Body of pancreas (tissue), 4 donors: ENCODE results near the gene TMEM240.
"Not testable (repeated sequence)": the region's sequence is repeated elsewhere in the genome, so short reads cannot be mapped to it uniquely, and the experiment has no call there.

ENCODE experiments used
- CTCF ChIP-seq, 7 experiments: fragments of 450-650 bp in 4 of 7; fragments of 200-600 bp in 3 of 7; sonication (generic) in 3 of 7; IDR thresholded peaks; one replicate each; pipeline ENCODE4 v1.5.1; 2016 to 2019; ENCODE audit warnings: antibody characterized with exemption in 7 of 7
- POLR2A ChIP-seq, 3 donors: fragments of 450-650 bp; IDR thresholded peaks; one replicate each; pipeline ENCODE4 v1.6.1; 2016; ENCODE audit warnings: antibody characterized with exemption in 3 of 3, mild to moderate bottlenecking in 2 of 3

- TF ChIP-seq CTCF, POLR2A (IDR thresholded peaks at IDR 0.05): not testable (repeated sequence)
Observed at GRCh38 chr1:1533176-1533893, 7.1 kb downstream of the TMEM240 start.
